SK-N-SH treated with all-trans-retinoic acid at 6 μM for 48 hours (cell line): ENCODE results near the gene ASCL5.

Source experiments
- CREB5 ChIP-seq: fragments of 250-450 bp; sonication (Bioruptor Pico); IDR thresholded peaks from 2 replicates; pipeline ENCODE4 v1.5.1; 2020; ENCODE audit warnings: low read depth, mild to moderate bottlenecking, moderate library complexity
- GLIS3 ChIP-seq: fragments of 250-450 bp; sonication (Bioruptor Pico); IDR thresholded peaks from 2 replicates; pipeline ENCODE4 v1.5.0; 2020; ENCODE audit warnings: mild to moderate bottlenecking, moderate library complexity
- ISL1 ChIP-seq: fragments of 250-450 bp; sonication (Bioruptor Pico); IDR thresholded peaks from 2 replicates; pipeline ENCODE4 v2.1.2; 2022; ENCODE audit warnings: mild to moderate bottlenecking, moderate library complexity
- PPARA ChIP-seq: fragments of 250-450 bp; sonication (Bioruptor Pico); IDR thresholded peaks from 2 replicates; pipeline ENCODE4 v1.5.0; 2020; ENCODE audit warnings: mild to moderate bottlenecking, borderline replicate concordance
- RARB ChIP-seq: fragments of 250-450 bp; sonication (Bioruptor Pico); IDR thresholded peaks from 2 replicates; pipeline ENCODE4 v1.8.0; 2021; ENCODE audit warnings: mild to moderate bottlenecking, moderate library complexity
- TOX ChIP-seq: fragments of 250-450 bp; sonication (Bioruptor Pico); IDR thresholded peaks from 2 replicates; pipeline ENCODE4 v1.8.0; 2021; ENCODE audit warnings: mild to moderate bottlenecking, moderate library complexity, borderline replicate concordance
- ZFP3 ChIP-seq: fragments of 250-450 bp; sonication (Bioruptor Pico); IDR thresholded peaks from 2 replicates; pipeline ENCODE4 v1.5.0; 2020; ENCODE audit warnings: mild to moderate bottlenecking, moderate library complexity
- ZFP30 ChIP-seq: fragments of 450-650 bp; formaldehyde crosslinking; IDR thresholded peaks from 2 replicates; pipeline ENCODE4 v1.5.0; 2022; ENCODE audit warnings: mild to moderate bottlenecking, moderate library complexity
- ZNF565 ChIP-seq: fragments of 450-650 bp; formaldehyde crosslinking; conservative IDR thresholded peaks from 2 replicates; pipeline ENCODE4 v1.5.0; 2020; ENCODE audit warnings: low read depth, mild to moderate bottlenecking, moderate library complexity
- TF ChIP-seq, protein P1 (sequence below): fragments of 250-450 bp; sonication (Bioruptor Pico); IDR thresholded peaks from 2 replicates; pipeline ENCODE4 v1.8.0; 2020; ENCODE audit warnings: mild to moderate bottlenecking, moderate library complexity, borderline replicate concordance

DNA sequence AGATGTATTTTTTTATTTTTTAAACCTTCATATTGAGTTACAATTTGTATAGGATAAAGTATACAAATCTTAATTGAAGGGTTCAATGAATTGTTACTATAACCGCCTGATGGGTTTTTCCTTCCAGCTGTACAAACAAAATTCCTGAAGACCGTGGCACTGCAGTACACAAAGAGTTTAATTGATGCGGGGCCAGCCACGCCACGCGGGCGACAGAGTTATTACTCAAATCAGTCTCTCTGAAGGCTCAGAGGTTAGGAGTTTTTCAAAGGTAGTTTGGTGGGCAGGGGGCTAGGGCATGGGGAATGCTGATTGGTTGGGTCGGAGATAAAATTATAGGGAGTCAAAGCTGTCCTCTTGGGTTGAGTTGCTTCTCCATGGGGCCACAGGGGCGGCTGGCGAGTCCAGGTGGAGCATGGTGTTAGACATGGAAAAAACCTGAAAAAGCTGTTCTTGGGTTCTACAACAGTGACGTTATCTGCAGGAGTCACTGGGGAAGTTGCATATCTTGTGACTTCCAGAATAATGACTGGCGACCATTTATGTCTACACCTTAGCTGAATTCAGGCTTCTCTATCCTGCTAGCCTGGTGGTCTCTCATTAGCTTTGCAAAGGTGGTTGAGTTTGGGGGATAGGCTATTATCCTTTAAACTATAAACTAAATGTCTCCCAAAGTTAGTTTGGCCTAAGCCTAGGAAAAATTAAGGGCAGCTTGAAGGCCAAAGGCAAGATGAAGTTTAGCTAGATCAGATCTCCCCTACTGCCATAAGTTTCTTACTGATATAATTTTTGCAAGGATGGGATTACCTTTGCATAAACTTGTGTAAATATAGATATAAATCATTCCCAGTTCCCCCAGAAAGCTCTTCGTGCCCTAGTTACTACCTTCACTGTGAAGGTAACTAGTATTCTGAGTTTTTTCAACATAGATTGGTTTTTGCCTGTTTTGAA lies 40.3 kb upstream of the ASCL5 start:
- no peak for TF ChIP-seq GLIS3
- TF ChIP-seq PPARA (CRISPR knock-in tag), result no peak
- no peak for TF ChIP-seq RARB (CRISPR knock-in tag)
- TF ChIP-seq CREB5, result no peak
- TF ChIP-seq ZFP3, result no peak
- no peak for TF ChIP-seq ZFP30 (CRISPR knock-in tag)
- TF ChIP-seq, protein P1, sequence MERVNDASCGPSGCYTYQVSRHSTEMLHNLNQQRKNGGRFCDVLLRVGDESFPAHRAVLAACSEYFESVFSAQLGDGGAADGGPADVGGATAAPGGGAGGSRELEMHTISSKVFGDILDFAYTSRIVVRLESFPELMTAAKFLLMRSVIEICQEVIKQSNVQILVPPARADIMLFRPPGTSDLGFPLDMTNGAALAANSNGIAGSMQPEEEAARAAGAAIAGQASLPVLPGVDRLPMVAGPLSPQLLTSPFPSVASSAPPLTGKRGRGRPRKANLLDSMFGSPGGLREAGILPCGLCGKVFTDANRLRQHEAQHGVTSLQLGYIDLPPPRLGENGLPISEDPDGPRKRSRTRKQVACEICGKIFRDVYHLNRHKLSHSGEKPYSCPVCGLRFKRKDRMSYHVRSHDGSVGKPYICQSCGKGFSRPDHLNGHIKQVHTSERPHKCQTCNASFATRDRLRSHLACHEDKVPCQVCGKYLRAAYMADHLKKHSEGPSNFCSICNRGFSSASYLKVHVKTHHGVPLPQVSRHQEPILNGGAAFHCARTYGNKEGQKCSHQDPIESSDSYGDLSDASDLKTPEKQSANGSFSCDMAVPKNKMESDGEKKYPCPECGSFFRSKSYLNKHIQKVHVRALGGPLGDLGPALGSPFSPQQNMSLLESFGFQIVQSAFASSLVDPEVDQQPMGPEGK (CRISPR knock-in tag), result no peak
- TF ChIP-seq ISL1, result no peak
- no peak for TF ChIP-seq TOX (CRISPR knock-in tag)
- no peak for TF ChIP-seq ZNF565 (CRISPR knock-in tag)
